CD8-positive, alpha-beta memory T cell (primary cell): Measurements from ENCODE around the gene OOSP4A. TPM values are rescaled to one million over a fixed set of nuclear protein-coding genes. Genes with fewer than 3 reads are reported as not detected.

Experiments
- CTCF ChIA-PET: fragments of 350-600 bp; sonication (Branson Sonifier 250); formaldehyde crosslinking; loops from one replicate; lab custom pipeline; 2021; ENCODE audit warnings: antibody characterized with exemption; lab: Charles Lee
- POLR2A ChIA-PET: fragments of 350-600 bp; sonication (Branson Sonifier 250); formaldehyde crosslinking; loops from one replicate; lab custom pipeline; 2021; ENCODE audit warnings: antibody characterized with exemption; lab: Charles Lee
- DNase-seq, 5 donors: peaks; one replicate each; pipeline versions ENCODE4 v3.0.0 to v3.0.0-alpha.2; 2020 to 2022; ENCODE audit warnings: mixed read lengths in 1 of 5
- H3K27ac ChIP-seq: one replicate; pipeline ENCODE4 v1.7.0; 2013; ENCODE audit warnings: low read depth, mild to moderate bottlenecking, low read length, moderate library complexity
- H3K27me3 ChIP-seq: 2 replicates; pipeline ENCODE4 v1.7.0; 2013; ENCODE audit warnings: low read length, mild to moderate bottlenecking; ENCODE audit not compliant: insufficient read depth, poor library complexity, severe bottlenecking
- H3K36me3 ChIP-seq: 2 replicates; pipeline ENCODE4 v1.7.0; 2013; ENCODE audit warnings: mild to moderate bottlenecking, low read length, moderate library complexity; ENCODE audit not compliant: insufficient read depth
- H3K4me1 ChIP-seq: 2 replicates; pipeline ENCODE4 v1.7.0; 2013; ENCODE audit warnings: mild to moderate bottlenecking, low read length, moderate library complexity; ENCODE audit not compliant: insufficient read depth
- H3K4me3 ChIP-seq: 2 replicates; pipeline ENCODE4 v1.7.0; 2013; ENCODE audit warnings: mild to moderate bottlenecking, low read length
- H3K9me3 ChIP-seq: 2 replicates; pipeline ENCODE4 v1.7.0; 2013; ENCODE audit warnings: mild to moderate bottlenecking, low read length
- H3K27ac Mint-ChIP-seq, 8 donors: one replicate each; pipeline ENCODE4 v1.8.0; 2020 to 2021; ENCODE audit warnings: mixed read lengths in 8 of 8, mild to moderate bottlenecking in 6 of 8, inconsistent platforms in 3 of 8, moderate library complexity in 3 of 8
- H3K27me3 Mint-ChIP-seq, 2 donors: one replicate each; pipeline ENCODE4 v1.8.0; 2020 to 2021; ENCODE audit warnings: mixed read lengths in 2 of 2, mild to moderate bottlenecking in 1 of 2, moderate library complexity in 1 of 2
- H3K36me3 Mint-ChIP-seq, 3 donors: one replicate each; pipeline ENCODE4 v1.8.0; 2020 to 2021; ENCODE audit warnings: mixed read lengths in 3 of 3, inconsistent platforms in 1 of 3, mild to moderate bottlenecking in 1 of 3
- H3K4me1 Mint-ChIP-seq, 3 donors: one replicate each; pipeline ENCODE4 v1.8.0; 2020 to 2021; ENCODE audit warnings: mixed read lengths in 3 of 3, inconsistent platforms in 1 of 3, mild to moderate bottlenecking in 1 of 3
- H3K4me3 Mint-ChIP-seq, 7 donors: one replicate each; pipeline ENCODE4 v1.8.0; 2020 to 2021; ENCODE audit warnings: mixed read lengths in 7 of 7, mild to moderate bottlenecking in 6 of 7, moderate library complexity in 4 of 7, inconsistent platforms in 2 of 7
- H3K9me3 Mint-ChIP-seq, 5 donors: one replicate each; pipeline ENCODE4 v1.8.0; 2020 to 2022; ENCODE audit warnings: mixed read lengths in 5 of 5, mild to moderate bottlenecking in 3 of 5, moderate library complexity in 2 of 5, inconsistent platforms in 1 of 5
- polyA plus RNA-seq: library from polyadenylated mRNA; unstranded; fragments of 300-500 nt; fragmentation: Illumina TruSeq; gene quantifications from one replicate; pipeline ENCODE4 v1.2.3, GENCODE V29; 2021
- total RNA-seq, 2 experiments: library from RNA; stranded (reverse); gene quantifications; one replicate each; pipeline ENCODE4 v1.2.3, GENCODE V29; 2021

Gene OOSP4A
- total and polyA plus RNA-seq, 3 experiments from 2014 or later: not detected

GRCh38 chr11:59941091-59941490, 22.7 kb upstream of the OOSP4A start:
- Histone ChIP-seq H3K27ac (no peak overlapping the region), H3K27me3 (no peaks in the 10 kb centered on the region), H3K4me3 (no peak overlapping the region), H3K36me3 (no peaks in the 10 kb centered on the region), H3K9me3 (no peaks in the 10 kb centered on the region), H3K4me1 (no peaks in the 10 kb centered on the region)
- no peaks in the 10 kb centered on the region for H3K36me3 Mint-ChIP-seq
- ChIA-PET POLR2A (no interaction called here), CTCF (no interaction called here)
- no peak overlapping the region for H3K27ac Mint-ChIP-seq
- H3K27me3 Mint-ChIP-seq: peaks cover 23 to 41% of the 10 kb centered on the region in 2 donors
- H3K9me3 Mint-ChIP-seq: peaks cover 0 to 4% (median 2%) of the 10 kb centered on the region in 5 donors
- no peak for DNase-seq
- no peak overlapping the region for H3K4me3 Mint-ChIP-seq
- H3K4me1 Mint-ChIP-seq: no peaks in the 10 kb centered on the region

GRCh38 chr11:59943997-59944714, 19.7 kb upstream of the OOSP4A start:
- no peaks in the 10 kb centered on the region for H3K36me3 Mint-ChIP-seq
- H3K27ac Mint-ChIP-seq: no peak overlapping the region
- POLR2A ChIA-PET: no interaction called here
- H3K27me3 Mint-ChIP-seq: peaks cover 21 to 53% of the 10 kb centered on the region in 2 donors
- no peak overlapping the region for H3K4me3 Mint-ChIP-seq
- CTCF ChIA-PET: no interaction called here
- no peak for DNase-seq
- H3K9me3 ChIP-seq: no peaks in the 10 kb centered on the region
- peaks cover 0 to 4% (median 2%) of the 10 kb centered on the region in 5 donors for H3K9me3 Mint-ChIP-seq
- H3K4me1 Mint-ChIP-seq: no peaks in the 10 kb centered on the region
- H3K4me1 ChIP-seq: no peaks in the 10 kb centered on the region
- no peak overlapping the region for H3K27ac ChIP-seq
- H3K4me3 ChIP-seq: no peak overlapping the region
- H3K27me3 ChIP-seq: no peaks in the 10 kb centered on the region
- no peaks in the 10 kb centered on the region for H3K36me3 ChIP-seq

- Mint-ChIP-seq H3K4me1 (no peaks in the 10 kb centered on the region), H3K27ac (no peak overlapping the region), H3K27me3 (peaks cover 20 to 53% of the 10 kb centered on the region in 2 donors), H3K4me3 (no peak overlapping the region), H3K36me3 (no peaks in the 10 kb centered on the region), H3K9me3 (peaks cover 0 to 4% (median 2%) of the 10 kb centered on the region in 5 donors)
- no peak overlapping the region for H3K27ac ChIP-seq
- no peaks in the 10 kb centered on the region for H3K4me1 ChIP-seq
- no peaks in the 10 kb centered on the region for H3K36me3 ChIP-seq
- H3K4me3 ChIP-seq: no peak overlapping the region
- no peaks in the 10 kb centered on the region for H3K9me3 ChIP-seq
- no peaks in the 10 kb centered on the region for H3K27me3 ChIP-seq
- DNase-seq: no peak
- ChIA-PET CTCF (no interaction called here), POLR2A (no interaction called here)
These were observed 19.1 kb upstream of the OOSP4A start for GRCh38 chr11:59944720-59945119.

GRCh38 chr11:59953463-59954218, 10.2 kb upstream of the OOSP4A start:
- Mint-ChIP-seq H3K9me3 (no peaks in the 10 kb centered on the region), H3K27me3 (peaks cover 8 to 12% of the 10 kb centered on the region in 2 donors), H3K4me1 (no peaks in the 10 kb centered on the region), H3K27ac (no peak overlapping the region), H3K4me3 (no peak overlapping the region), H3K36me3 (no peaks in the 10 kb centered on the region)
- H3K36me3 ChIP-seq: no peaks in the 10 kb centered on the region
- DNase-seq: no peak
- ChIA-PET CTCF (no interaction called here), POLR2A (no interaction called here)
- no peak overlapping the region for H3K4me3 ChIP-seq
- H3K27ac ChIP-seq: no peak overlapping the region
- no peaks in the 10 kb centered on the region for H3K4me1 ChIP-seq
- no peaks in the 10 kb centered on the region for H3K27me3 ChIP-seq
- no peaks in the 10 kb centered on the region for H3K9me3 ChIP-seq

- ChIA-PET POLR2A (no interaction called here), CTCF (no interaction called here)
- peaks cover 12 to 13% of the 10 kb centered on the region in 2 donors for H3K27me3 Mint-ChIP-seq
These were observed 9.5 kb upstream of the OOSP4A start for GRCh38 chr11:59954219-59954847.

GRCh38 chr11:59957094-59957493, 6.7 kb upstream of the OOSP4A start:
- ChIA-PET CTCF (no interaction called here), POLR2A (no interaction called here)
- Histone ChIP-seq H3K9me3 (no peaks in the 10 kb centered on the region), H3K27me3 (no peaks in the 10 kb centered on the region), H3K36me3 (no peaks in the 10 kb centered on the region), H3K4me1 (no peaks in the 10 kb centered on the region), H3K27ac (no peak overlapping the region), H3K4me3 (no peak overlapping the region)
- Mint-ChIP-seq H3K4me1 (no peaks in the 10 kb centered on the region), H3K36me3 (no peaks in the 10 kb centered on the region), H3K9me3 (peaks cover 0 to 2% (median 2%) of the 10 kb centered on the region in 5 donors), H3K27me3 (peaks cover 8 to 17% of the 10 kb centered on the region in 2 donors), H3K27ac (no peak overlapping the region), H3K4me3 (no peak overlapping the region)
- no peak for DNase-seq

More at GRCh38 chr11:59954219-59954847, 9.5 kb upstream of the OOSP4A start:
- no peaks in the 10 kb centered on the region for H3K36me3 ChIP-seq
- no peaks in the 10 kb centered on the region for H3K36me3 Mint-ChIP-seq
- DNase-seq: no peak
- no peaks in the 10 kb centered on the region for H3K4me1 ChIP-seq
- no peak overlapping the region for H3K4me3 Mint-ChIP-seq
- H3K27ac ChIP-seq: no peak overlapping the region
- no peaks in the 10 kb centered on the region for H3K9me3 ChIP-seq
- no peak overlapping the region for H3K4me3 ChIP-seq
- H3K9me3 Mint-ChIP-seq: peaks cover 0 to 2% (median 0%) of the 10 kb centered on the region in 5 donors
- no peaks in the 10 kb centered on the region for H3K27me3 ChIP-seq
- no peaks in the 10 kb centered on the region for H3K4me1 Mint-ChIP-seq
- H3K27ac Mint-ChIP-seq: no peak overlapping the region

- Mint-ChIP-seq H3K4me1 (no peaks in the 10 kb centered on the region), H3K4me3 (no peak overlapping the region), H3K27ac (no peak overlapping the region), H3K36me3 (no peaks in the 10 kb centered on the region), H3K27me3 (peaks cover 10 to 23% of the 10 kb centered on the region in 2 donors), H3K9me3 (peaks cover 0 to 2% (median 2%) of the 10 kb centered on the region in 5 donors)
- Histone ChIP-seq H3K4me1 (no peaks in the 10 kb centered on the region), H3K9me3 (no peaks in the 10 kb centered on the region), H3K4me3 (no peak overlapping the region), H3K27ac (peak overlapping the region; percentile 31), H3K36me3 (no peaks in the 10 kb centered on the region), H3K27me3 (no peaks in the 10 kb centered on the region)
- POLR2A ChIA-PET: no interaction called here
- CTCF ChIA-PET: no interaction called here
- no peak for DNase-seq
These were observed 3.1 kb upstream of the OOSP4A start for GRCh38 chr11:59960502-59961381.
